ENCODE results near the gene XPNPEP2.

DNA sequence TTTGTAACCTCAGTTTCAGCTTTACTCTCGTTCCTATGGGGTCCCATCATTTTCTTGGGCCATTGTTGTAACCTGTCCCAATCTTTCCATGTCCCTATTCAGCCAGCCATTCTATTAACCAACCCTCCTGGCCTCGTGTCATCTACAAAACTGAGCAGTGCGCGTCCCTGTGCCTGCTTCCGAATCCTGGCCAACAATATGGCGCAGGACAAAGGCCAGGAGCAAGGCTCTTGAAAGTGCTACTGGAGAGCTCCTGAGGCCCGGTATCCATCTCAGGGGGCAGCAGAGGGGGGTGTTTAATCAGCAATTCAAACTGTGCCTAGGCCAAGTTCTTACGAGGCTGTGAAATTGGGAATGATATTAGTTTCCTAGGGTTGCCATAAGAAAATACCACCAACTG, 42.8 kb upstream of the XPNPEP2 start:
- TF ChIP-seq, protein P1, sequence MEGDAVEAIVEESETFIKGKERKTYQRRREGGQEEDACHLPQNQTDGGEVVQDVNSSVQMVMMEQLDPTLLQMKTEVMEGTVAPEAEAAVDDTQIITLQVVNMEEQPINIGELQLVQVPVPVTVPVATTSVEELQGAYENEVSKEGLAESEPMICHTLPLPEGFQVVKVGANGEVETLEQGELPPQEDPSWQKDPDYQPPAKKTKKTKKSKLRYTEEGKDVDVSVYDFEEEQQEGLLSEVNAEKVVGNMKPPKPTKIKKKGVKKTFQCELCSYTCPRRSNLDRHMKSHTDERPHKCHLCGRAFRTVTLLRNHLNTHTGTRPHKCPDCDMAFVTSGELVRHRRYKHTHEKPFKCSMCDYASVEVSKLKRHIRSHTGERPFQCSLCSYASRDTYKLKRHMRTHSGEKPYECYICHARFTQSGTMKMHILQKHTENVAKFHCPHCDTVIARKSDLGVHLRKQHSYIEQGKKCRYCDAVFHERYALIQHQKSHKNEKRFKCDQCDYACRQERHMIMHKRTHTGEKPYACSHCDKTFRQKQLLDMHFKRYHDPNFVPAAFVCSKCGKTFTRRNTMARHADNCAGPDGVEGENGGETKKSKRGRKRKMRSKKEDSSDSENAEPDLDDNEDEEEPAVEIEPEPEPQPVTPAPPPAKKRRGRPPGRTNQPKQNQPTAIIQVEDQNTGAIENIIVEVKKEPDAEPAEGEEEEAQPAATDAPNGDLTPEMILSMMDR (IDR thresholded peaks at IDR 0.05; ENCODE audit: borderline replicate concordance, extremely low read depth, low read length, poor library complexity, severe bottlenecking) = no peak
- TF ChIP-seq EZH2 (IDR thresholded peaks at IDR 0.05; ENCODE audit: borderline replicate concordance, low read depth, low read length, severe bottlenecking) = no peak

All from DND-41 (cell line).